A673 (cell line): ENCODE data around the gene CARMIL1. TPM values are rescaled to one million over a fixed set of nuclear protein-coding genes. Genes with fewer than 3 reads are reported as not detected.

Experiments used
- BruUV-seq: library from RNA; stranded (reverse); fragments of 400-500 nt; replicated peaks from 2 replicates; lab custom pipeline; 2021; lab: Mats Ljungman, UMichigan
- CTCF ChIA-PET: fragments of 300-600 bp; sonication (Branson Sonifier 250); formaldehyde crosslinking; loops from one replicate; lab custom pipeline; 2022; ENCODE audit warnings: antibody characterized with exemption; lab: Charles Lee
- POLR2A ChIA-PET: fragments of 300-600 bp; sonication (Branson Sonifier 250); formaldehyde crosslinking; loops from one replicate; lab custom pipeline; 2022; ENCODE audit warnings: antibody characterized with exemption; ENCODE audit not compliant: low non-redundant PET; lab: Charles Lee
- DNase-seq: peaks from one replicate; pipeline ENCODE4 v3.0.0-alpha.2; 2015; ENCODE audit warnings: low spot score
- H3K27ac ChIP-seq: fragments of 200-600 bp; sonication (generic); 2 replicates; pipeline ENCODE4 v1.5.1; 2016; ENCODE audit warnings: mixed run types, low read depth, mild to moderate bottlenecking, mixed read lengths, antibody characterized with exemption, low read length; ENCODE audit not compliant: poor library complexity, severe bottlenecking
- H3K27me3 ChIP-seq: fragments of 200-600 bp; sonication (generic); replicated peaks from 2 replicates; pipeline ENCODE4 v1.6.1; 2017; ENCODE audit warnings: mixed run types, low read depth, mild to moderate bottlenecking, mixed read lengths, antibody characterized with exemption, low read length; ENCODE audit not compliant: insufficient read depth, poor library complexity
- H3K36me3 ChIP-seq: fragments of 200-600 bp; sonication (generic); 2 replicates; pipeline ENCODE4 v1.6.1; 2016; ENCODE audit warnings: mixed run types, mild to moderate bottlenecking, mixed read lengths, antibody characterized with exemption, low read length; ENCODE audit not compliant: insufficient read depth, poor library complexity, severe bottlenecking
- H3K4me1 ChIP-seq: fragments of 200-600 bp; sonication (generic); 2 replicates; pipeline ENCODE4 v1.6.1; 2017; ENCODE audit warnings: mixed run types, mild to moderate bottlenecking, mixed read lengths, antibody characterized with exemption, low read length; ENCODE audit not compliant: insufficient read depth, poor library complexity, severe bottlenecking
- H3K4me3 ChIP-seq: fragments of 200-600 bp; sonication (generic); 2 replicates; pipeline ENCODE4 v1.5.1; 2016; ENCODE audit warnings: low read depth, mixed run types, mild to moderate bottlenecking, mixed read lengths, low read length; ENCODE audit not compliant: poor library complexity, severe bottlenecking
- H3K9me3 ChIP-seq: fragments of 200-600 bp; sonication (generic); 2 replicates; pipeline ENCODE4 v1.6.1; 2016; ENCODE audit warnings: mixed run types, low read depth, mild to moderate bottlenecking, mixed read lengths, antibody characterized with exemption, low read length; ENCODE audit not compliant: poor library complexity, severe bottlenecking
- EZH2 ChIP-seq: fragments of 200-600 bp; sonication (generic); IDR thresholded peaks from 2 replicates; pipeline ENCODE4 v1.6.1; 2017; ENCODE audit warnings: borderline replicate concordance, low read depth, mild to moderate bottlenecking, mixed read lengths, antibody characterized with exemption, low read length; ENCODE audit not compliant: poor library complexity, severe bottlenecking
- intact Hi-C: fragments of 100-400 bp; cut with micrococcal nuclease; formaldehyde crosslinking; loops from one replicate; pipeline ENCODE4 v1.10.0; 2022; ENCODE audit not compliant: unreplicated experiment
- total RNA-seq: library from RNA; stranded (reverse); gene quantifications from 2 replicates; pipeline ENCODE4 v1.2.3, GENCODE V29; 2021
- TF ChIP-seq, protein P1 (sequence below): fragments of 300-800, 200-600 bp; sonication (generic); conservative IDR thresholded peaks from 2 replicates; pipeline ENCODE4 v1.5.1; 2017; ENCODE audit warnings: low read depth, mild to moderate bottlenecking, antibody characterized with exemption, low read length, moderate library complexity, mixed read lengths

The CARMIL1 gene
- total RNA-seq, 1 experiment from 2014 or later, result 7.2 TPM

DNA sequence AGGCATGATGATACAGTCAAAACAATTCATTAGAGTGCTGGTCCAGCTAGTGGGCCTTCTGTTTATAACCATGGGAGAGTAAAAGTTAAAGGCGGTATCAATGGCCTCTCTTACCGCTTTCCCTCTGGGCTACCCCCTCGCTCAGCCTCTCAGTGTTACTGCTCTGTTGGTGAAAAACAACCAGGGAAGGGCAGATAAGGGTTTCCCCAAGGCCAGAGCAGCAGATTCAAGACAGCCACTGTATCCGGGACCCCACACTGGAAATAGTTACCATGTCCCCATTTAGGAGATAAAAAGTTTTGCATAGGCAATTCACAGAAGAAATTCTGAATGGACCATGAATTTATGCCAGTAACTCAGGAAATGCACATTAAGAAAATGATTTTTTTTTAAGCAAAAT is 386.3 kb downstream of the CARMIL1 start:
- DNase-seq, result no peak
- Histone ChIP-seq H3K9me3 (no peaks in the 10 kb centered on the region), H3K4me3 (no peak overlapping the region), H3K4me1 (no peaks in the 10 kb centered on the region), H3K27me3 (peaks cover 3% of the 10 kb centered on the region), H3K27ac (no peak overlapping the region), H3K36me3 (no peaks in the 10 kb centered on the region)
- ChIA-PET CTCF (no interaction called here), POLR2A (no interaction called here)
- TF ChIP-seq, protein P1, sequence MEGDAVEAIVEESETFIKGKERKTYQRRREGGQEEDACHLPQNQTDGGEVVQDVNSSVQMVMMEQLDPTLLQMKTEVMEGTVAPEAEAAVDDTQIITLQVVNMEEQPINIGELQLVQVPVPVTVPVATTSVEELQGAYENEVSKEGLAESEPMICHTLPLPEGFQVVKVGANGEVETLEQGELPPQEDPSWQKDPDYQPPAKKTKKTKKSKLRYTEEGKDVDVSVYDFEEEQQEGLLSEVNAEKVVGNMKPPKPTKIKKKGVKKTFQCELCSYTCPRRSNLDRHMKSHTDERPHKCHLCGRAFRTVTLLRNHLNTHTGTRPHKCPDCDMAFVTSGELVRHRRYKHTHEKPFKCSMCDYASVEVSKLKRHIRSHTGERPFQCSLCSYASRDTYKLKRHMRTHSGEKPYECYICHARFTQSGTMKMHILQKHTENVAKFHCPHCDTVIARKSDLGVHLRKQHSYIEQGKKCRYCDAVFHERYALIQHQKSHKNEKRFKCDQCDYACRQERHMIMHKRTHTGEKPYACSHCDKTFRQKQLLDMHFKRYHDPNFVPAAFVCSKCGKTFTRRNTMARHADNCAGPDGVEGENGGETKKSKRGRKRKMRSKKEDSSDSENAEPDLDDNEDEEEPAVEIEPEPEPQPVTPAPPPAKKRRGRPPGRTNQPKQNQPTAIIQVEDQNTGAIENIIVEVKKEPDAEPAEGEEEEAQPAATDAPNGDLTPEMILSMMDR, result no peak
- TF ChIP-seq EZH2, result no peak
- no TSS peak for BruUV-seq
- intact Hi-C loops, result no loop called here

DNA sequence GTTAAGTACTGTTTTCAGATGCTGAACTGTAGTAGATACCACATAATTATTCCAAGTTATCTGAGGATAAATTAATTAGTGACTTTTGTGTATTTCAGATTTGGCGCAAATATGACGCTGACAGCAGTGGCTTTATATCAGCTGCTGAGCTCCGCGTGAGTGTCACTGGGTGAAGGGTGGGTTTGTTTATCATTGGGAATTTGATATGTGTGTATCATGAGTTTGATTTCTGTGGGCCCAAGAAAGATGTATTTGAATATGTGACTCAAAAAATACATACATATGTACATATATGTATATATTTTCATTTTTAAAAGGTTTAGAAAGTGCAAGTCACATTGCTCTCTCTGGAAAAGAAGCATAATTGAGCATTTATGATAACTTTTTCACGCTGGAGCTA is 390.2 kb downstream of the CARMIL1 start:
- BruUV-seq, result no TSS peak
- no peak for DNase-seq
- POLR2A ChIA-PET, result no interaction called here

More for the DNA sequence above, 390.2 kb downstream of the CARMIL1 start:
- Histone ChIP-seq H3K4me3 (no peak overlapping the region), H3K27ac (no peak overlapping the region), H3K9me3 (no peaks in the 10 kb centered on the region), H3K4me1 (no peaks in the 10 kb centered on the region), H3K36me3 (no peaks in the 10 kb centered on the region), H3K27me3 (peaks cover 3% of the 10 kb centered on the region)
- CTCF ChIA-PET, result no interaction called here
- TF ChIP-seq, protein P1, result no peak
- TF ChIP-seq EZH2, result no peak
- intact Hi-C loops, result no loop called here
